NOMO-1 treated with dmso at 0.1 percent for 144 hours (cell line): Measurements from ENCODE around the gene PRDX1.

Experiments used
- DNase-seq: peaks from one replicate; lab custom pipeline; 2025; ENCODE audit not compliant: unreplicated experiment; lab: John Stamatoyannopoulos, UW

PRDX1 gene

DNA sequence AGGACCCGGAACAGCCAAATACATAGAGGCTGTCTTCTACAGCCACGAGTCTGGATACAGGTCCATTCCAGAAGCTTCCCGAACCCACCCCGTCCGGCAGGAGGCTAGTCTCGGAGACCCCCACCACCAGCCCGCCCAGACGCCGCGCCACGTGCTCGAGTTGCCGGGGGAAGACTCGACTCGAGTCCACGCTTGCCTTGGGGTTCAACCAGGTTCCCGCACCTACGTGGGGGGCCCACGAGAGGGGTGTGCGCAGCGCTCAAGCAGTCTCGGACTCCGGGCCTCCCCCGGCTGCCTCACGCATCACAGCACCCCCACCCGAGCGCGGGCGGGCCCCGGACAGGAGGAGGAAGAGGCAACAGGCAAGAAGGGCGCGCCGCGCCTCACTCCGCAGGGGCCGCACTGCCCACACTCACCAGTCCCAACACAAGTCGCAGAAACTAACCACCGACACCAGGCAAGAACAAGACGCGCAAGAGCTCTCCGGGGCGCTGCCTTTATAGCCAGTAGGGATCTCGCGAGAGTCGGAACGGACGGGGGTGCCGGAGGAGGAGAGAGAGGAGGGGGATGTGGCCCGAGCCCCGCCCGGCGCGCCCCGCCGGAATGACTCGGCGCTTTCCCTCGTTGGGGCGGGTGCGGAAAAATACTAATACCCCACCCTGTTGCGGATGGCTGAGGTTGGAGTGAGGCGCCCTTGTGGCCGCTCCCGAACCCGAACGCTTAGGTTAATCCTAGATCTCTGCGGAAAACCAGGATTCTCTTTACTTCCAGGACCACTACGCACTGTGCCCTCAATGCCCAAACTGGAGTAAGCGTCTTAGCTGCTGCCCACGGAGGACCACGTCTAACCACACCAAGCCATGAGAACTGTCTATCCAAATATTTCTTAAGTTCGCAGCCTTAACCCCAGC, at the start of gene PRDX1:
TSS of gene PRDX1 (minus strand) at position 472 of the 911 bp plus-strand sequence. CDS start 2,841 bp downstream, outside the sequence.
- DNase-seq = peak; percentile 97

- no peak for DNase-seq
Observed at GRCh38 chr1:45570631-45571030, 48.9 kb upstream of the PRDX1 start.

GRCh38 chr1:45569962-45570581, 48.4 kb upstream of the PRDX1 start:
- DNase-seq = peak; percentile 26

DNA sequence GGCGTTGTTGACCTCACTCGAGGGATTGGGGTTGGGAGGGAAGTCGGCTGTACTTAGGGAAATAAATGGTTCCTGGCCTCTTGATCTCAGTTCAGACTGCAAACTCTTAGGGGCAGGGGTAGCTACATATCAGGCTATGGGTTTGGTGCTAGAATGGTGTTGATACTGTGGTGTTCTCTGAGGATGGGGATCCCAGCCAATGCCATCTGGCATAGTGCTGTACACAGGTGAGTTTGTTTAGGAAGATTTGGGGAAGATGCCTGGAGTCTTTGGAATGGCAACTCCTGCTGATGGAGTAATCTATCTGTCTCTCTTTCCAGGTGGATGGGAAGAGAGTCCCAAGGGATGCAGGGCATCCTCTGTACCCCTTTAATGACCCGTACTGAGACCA, 47.9 kb upstream of the PRDX1 start:
- no peak for DNase-seq

DNA sequence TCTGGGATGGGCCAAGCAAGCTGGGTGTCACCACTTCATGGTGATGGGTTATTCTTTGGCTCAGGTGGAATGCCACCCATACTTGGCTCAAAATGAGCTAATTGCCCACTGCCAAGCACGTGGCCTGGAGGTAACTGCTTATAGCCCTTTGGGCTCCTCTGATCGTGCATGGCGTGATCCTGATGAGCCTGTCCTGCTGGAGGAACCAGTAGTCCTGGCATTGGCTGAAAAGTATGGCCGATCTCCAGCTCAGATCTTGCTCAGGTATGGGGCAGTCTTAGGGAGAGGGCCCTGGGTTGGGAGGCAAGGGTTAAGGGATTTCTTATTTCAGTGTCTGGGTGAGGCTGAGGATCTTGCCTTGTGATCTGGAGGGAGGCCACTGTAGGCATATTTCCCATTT, 46.7 kb upstream of the PRDX1 start:
- DNase-seq = no peak

DNA sequence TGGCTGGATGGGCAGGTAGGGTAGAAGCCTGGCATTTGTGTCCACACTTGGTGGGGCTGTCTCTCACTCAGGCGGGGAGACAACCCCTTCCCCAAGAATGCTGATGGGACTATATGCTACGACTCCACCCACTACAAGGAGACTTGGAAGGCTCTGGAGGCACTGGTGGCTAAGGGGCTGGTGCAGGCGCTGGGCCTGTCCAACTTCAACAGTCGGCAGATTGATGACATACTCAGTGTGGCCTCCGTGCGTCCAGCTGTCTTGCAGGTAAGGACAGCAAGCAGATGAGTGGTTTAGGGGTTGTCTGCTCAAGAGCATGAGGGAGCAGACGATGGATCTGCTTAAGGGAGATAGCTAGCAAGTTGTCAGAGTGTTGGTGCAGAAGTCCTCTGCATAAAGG, 46.2 kb upstream of the PRDX1 start:
- no peak for DNase-seq

- DNase-seq = no peak
Observed at GRCh38 chr1:45566722-45567121, 45.0 kb upstream of the PRDX1 start.

DNA sequence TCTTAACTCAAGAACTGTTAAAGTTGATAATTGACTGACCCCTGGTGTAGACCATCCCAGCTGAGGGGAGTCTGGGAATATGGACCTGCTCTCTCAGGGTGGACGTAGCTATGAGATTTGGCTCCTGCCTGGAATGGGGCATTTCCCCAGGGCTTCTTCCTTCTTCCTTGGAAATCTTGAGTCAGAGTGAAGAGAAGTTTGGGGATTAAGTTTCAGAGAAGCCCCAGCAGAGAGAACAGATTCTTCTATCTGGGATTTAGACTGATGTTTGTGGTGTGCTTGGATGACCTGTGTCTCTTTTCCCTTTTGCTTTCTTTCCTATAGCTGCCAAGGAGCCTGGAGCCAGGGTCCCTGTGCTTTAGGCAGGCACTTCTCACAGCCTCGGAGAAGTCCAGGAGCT, 42.2 kb upstream of the PRDX1 start:
- no peak for DNase-seq

DNA sequence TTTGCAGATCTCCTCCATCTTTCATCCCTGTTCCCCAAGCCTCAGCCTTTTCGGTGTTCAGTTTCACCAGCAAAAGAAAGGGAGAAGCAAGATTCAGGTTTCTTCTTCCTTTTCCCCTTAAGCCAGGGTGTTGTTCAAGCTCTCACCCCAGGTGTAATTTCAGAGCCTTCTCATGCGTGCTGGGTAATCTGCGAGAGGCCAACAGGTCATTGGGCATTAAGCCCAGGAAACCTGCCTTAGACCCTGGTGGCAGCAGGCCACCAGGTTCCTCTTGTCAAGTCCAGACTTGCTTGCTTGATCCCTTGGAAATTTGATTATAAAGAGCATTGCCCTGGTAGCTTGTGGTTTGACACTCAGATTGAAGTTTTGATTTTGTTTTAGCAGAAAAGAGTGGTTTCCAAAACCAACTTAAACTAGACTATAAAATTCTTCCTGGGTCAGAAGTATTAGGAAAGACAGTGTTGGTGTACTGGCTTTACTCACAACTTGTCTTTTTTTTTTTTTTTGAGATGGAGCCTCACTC, 35.8 kb upstream of the PRDX1 start:
- DNase-seq = no peak

DNA sequence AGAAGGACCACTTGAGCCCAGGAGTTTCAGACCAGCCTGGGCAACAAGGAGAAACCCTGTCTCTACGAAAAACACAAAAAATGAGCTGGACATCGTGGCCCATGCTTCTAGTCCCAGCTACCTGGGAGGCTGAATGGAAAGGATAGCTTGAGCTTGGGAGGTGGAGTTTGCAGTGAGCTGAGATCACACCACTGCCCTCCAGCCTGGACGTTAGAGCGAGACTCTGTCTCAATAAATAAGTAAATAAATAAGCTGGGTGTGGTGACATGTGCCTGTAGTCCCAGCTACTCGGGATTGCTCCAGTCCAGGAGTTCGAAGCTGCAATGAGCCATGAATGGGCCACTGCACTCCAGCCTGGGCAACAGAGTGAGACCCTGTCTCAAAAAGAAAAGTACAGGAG, 32.5 kb upstream of the PRDX1 start:
- no peak for DNase-seq

GRCh38 chr1:45552331-45552730, 30.6 kb upstream of the PRDX1 start:
- no peak for DNase-seq

DNA sequence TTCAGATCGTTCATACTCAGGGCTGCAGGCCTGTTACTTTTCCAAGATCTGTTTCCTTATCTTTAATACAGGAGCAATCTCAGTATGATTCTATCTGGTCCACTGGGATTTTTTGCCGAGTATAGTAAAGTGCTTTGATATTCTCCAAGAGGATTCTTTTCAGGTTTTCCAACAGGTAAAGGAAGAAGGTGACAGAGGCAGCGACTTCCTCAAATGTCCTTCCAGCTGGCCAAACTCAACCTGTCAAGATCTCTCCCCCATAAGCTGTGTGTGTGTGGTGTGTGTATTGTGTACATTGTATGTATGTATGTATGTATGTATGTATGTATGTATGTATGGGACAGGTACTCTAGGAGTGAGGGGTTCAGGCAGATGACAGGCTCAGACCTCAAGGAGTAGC, 30.0 kb upstream of the PRDX1 start:
- no peak for DNase-seq

GRCh38 chr1:45550401-45551351, 29.0 kb upstream of the PRDX1 start, which contains the start of gene AKR1A1:
Gene AKR1A1, plus strand, starts transcription at chr1:45550826. Its CDS starts 10,969 bp downstream, at chr1:45561795.
- DNase-seq = peak; percentile 94

DNA sequence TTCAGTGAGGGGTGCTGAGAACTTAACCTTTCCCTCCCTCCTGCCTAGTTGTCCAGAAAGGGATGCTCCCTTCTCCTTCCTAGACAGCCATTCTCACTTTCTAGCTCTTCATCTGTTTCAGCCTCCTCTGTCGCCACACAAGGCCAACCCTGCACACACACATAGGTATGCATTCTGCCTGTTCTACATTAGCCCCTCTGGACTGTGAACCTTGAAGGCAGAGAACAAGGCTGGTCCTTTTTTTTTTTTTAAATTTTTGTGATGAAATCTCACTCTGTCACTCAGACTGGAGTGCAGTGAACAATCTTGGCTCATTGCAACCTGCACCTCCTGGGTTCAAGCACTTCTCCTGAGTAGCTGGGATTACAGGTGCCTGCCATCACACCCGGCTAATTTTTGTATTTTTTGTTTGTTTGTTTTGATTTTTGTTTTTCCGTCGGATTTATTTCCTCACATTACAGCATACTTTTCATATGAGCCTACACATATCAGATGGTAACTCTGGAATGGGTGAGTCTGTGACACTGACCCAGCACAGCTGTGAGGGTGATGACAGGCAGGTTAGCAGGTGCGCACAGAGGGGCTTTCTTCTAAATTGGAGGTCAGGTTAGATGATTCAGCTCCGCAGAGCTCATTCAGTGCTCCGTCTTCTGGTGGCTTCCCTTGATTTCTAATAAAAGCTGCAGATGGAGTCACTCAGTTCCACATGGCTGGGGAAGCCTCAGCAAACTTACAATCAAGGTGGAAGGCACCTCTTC, 24.0 kb upstream of the PRDX1 start:
- DNase-seq = no peak

DNA sequence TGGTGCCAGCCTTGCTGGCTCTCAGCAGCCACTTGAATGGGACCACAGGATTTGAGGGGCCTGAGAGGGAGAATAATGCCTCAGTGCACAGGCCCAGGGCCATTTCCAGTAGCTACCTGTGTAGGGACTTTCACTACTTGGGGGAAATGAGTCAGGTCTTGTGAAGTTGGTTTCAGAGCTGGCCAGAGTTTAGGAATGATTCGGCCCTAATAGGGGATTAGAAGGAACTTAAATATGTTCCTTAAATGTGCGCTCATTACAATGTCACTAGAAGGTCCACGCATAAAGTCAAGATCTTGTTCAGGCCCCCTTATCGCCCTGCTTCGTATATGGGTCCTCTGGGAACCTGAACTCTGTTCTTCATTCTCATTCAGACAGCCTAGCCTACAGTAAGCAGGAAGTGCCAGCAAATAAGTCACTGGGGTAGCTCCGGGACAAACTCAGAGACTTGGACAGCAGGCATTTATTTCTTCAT, 23.4 kb upstream of the PRDX1 start:
- DNase-seq = no peak

DNA sequence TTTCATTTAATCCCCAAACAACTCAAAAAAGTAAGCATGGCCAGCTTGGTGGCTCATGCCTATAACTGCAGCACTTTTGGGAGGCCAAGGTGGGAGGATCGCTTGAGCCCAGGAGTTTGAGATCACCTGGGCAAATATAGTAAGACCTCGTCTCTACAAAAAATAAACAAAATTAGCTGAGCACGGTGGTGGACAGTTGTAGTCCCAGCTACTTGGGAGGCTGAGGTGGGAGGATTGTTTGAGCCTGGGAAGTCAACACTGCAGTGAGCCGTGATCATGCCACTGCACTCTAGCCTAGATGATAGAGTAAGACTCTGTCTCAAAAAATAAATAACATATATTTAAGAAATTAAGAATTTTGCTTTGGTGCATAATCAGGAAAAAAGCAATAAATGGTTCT, 22.8 kb upstream of the PRDX1 start:
- no peak for DNase-seq

DNA sequence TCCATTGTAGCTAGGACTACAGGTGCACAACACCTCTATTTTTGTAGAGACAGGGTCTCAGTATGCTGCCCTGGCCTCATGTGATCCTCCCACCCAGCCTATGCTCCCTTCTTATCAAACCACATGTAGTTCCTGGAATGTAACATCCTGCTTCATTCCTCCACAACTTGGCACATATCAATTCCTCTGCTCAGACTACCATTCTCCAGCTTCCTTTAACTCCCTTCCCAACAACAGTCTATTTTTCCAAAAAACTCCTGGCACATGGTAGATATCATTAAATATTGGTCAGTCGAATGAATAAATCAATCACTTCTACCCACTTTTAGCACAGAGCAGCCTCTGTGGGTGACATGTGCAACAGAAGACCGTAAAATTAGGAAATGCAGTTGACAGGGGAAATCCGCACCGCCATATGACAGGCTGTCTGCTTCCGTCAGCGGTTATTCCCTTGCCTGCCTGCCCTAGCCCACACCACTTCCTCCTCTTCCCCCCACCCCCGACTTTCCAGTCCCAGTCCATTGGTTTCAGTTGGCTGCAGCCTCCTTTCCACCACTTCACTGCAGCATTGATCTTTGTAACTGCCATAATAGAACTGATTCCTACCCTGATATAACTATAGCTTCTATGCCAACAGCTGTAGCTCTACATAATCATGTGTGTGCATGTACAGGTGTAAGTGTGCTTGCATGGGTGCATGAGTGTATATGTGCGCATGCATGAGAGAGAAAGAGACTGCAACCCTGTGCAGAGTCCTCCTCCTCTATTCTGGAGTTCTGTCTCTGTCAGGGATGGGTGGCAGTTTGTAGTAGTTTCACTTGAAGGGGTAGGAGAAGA, 22.1 kb upstream of the PRDX1 start:
- DNase-seq = peak; percentile 90

- DNase-seq = peak; percentile 38
Observed at GRCh38 chr1:45542591-45542990, 20.9 kb upstream of the PRDX1 start.

DNA sequence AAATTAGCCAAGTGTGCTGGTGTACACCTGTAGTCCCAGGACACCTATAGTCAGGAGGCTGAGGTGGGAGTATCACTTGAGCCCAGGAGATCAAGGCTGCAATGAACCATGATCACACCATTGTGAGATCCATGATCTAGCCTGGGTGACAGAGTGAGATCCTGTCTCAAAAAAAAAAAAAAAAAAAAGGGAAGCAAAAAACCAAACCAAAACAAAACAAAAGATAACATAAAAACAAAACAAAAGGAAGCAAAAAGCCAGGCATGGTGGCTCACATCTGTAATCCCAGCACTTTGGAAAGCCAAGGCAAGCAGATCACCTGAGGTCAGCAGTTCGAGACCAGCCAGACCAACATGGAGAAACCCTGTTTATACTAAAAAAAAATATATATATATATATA, 19.5 kb upstream of the PRDX1 start:
- DNase-seq = no peak
